Parathyroid adenoma (tissue), 2 donors: ENCODE measurements around the gene PTTG1IP.

Source experiments
- H2AFZ ChIP-seq: fragments of 300-600 bp; sonication (generic); one replicate; pipeline ENCODE4 v1.7.0; 2017; ENCODE audit warnings: antibody characterized with exemption, mild to moderate bottlenecking
- H3K27ac ChIP-seq: fragments of 300-600 bp; sonication (generic); one replicate; pipeline ENCODE4 v1.7.0; 2017
- H3K27me3 ChIP-seq: fragments of 300-600 bp; sonication (generic); one replicate; pipeline ENCODE4 v1.7.0; 2017; ENCODE audit warnings: low read length; ENCODE audit not compliant: control insufficient read depth, insufficient read depth
- H3K36me3 ChIP-seq: fragments of 300-600 bp; sonication (generic); one replicate; pipeline ENCODE4 v1.7.0; 2017; ENCODE audit warnings: low read length; ENCODE audit not compliant: control insufficient read depth, insufficient read depth
- H3K4me1 ChIP-seq: fragments of 300-600 bp; sonication (generic); one replicate; pipeline ENCODE4 v1.7.0; 2017; ENCODE audit warnings: control low read depth
- H3K4me2 ChIP-seq: fragments of 300-600 bp; sonication (generic); one replicate; pipeline ENCODE4 v1.7.0; 2017; ENCODE audit warnings: low read length
- H3K4me3 ChIP-seq: fragments of 300-600 bp; sonication (generic); one replicate; pipeline ENCODE4 v1.7.0; 2017; ENCODE audit warnings: low read depth, low read length
- H3K79me2 ChIP-seq: fragments of 300-600 bp; sonication (generic); one replicate; pipeline ENCODE4 v1.7.0; 2017; ENCODE audit warnings: control low read depth
- H3K9ac ChIP-seq: fragments of 300-600 bp; sonication (generic); one replicate; pipeline ENCODE4 v1.7.0; 2017; ENCODE audit warnings: mild to moderate bottlenecking
- H3K9me3 ChIP-seq: fragments of 300-600 bp; sonication (generic); one replicate; pipeline ENCODE4 v1.7.0; 2017; ENCODE audit warnings: low read length; ENCODE audit not compliant: control insufficient read depth
- TF ChIP-seq, protein P1 (sequence below): fragments of 300-600 bp; sonication (generic); IDR thresholded peaks from one replicate; pipeline ENCODE4 v1.7.0; 2017; ENCODE audit warnings: antibody characterized with exemption, mild to moderate bottlenecking
- donor health status: primary hyperparathyroidism.

PTTG1IP gene

DNA sequence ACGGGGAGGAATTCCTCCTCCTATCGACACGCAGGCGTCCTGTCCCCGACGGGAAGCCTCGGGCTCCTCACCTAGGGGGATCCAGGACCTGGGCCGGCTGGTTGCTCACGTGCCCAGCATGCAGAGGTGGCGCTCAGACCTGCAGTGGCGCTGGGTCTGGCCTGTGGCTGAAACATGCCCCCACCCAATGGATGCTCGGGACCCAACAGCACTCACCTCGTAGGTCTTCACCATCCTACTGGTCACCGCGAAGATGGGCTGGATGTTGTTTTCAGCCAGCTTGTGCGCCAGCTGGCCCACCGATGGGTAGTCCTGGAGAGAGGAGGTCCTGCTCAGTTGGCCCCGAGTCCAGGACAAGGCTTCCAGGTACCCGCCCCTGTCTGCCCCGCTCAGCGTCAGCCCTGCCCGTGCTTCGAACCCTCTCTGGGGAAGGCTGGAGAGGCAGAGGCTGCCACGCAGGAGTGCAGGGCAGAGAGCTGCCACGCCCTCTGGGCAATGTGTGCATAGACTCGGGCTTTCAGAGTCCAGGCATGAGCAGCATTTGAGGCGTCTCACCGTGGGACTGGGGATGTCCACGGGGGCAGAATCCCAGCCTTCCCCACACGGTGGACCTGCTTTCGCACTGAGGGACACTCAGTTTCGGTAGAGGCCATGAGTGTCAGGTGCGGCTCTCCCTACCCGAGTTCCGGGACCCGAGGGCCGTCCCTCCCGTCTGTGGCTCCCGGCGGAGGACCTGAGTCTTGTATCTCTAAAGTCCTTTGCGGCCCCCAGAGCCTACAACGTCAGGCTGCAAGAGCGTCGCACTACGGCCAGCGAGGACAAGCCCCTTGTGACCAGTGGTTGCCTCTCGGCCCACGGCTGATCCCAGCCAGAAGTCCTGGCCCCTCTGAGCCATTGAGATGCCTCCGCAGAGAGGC lies 25.6 kb upstream of the PTTG1IP start:
- TF ChIP-seq, protein P1, sequence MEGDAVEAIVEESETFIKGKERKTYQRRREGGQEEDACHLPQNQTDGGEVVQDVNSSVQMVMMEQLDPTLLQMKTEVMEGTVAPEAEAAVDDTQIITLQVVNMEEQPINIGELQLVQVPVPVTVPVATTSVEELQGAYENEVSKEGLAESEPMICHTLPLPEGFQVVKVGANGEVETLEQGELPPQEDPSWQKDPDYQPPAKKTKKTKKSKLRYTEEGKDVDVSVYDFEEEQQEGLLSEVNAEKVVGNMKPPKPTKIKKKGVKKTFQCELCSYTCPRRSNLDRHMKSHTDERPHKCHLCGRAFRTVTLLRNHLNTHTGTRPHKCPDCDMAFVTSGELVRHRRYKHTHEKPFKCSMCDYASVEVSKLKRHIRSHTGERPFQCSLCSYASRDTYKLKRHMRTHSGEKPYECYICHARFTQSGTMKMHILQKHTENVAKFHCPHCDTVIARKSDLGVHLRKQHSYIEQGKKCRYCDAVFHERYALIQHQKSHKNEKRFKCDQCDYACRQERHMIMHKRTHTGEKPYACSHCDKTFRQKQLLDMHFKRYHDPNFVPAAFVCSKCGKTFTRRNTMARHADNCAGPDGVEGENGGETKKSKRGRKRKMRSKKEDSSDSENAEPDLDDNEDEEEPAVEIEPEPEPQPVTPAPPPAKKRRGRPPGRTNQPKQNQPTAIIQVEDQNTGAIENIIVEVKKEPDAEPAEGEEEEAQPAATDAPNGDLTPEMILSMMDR: no peak

DNA sequence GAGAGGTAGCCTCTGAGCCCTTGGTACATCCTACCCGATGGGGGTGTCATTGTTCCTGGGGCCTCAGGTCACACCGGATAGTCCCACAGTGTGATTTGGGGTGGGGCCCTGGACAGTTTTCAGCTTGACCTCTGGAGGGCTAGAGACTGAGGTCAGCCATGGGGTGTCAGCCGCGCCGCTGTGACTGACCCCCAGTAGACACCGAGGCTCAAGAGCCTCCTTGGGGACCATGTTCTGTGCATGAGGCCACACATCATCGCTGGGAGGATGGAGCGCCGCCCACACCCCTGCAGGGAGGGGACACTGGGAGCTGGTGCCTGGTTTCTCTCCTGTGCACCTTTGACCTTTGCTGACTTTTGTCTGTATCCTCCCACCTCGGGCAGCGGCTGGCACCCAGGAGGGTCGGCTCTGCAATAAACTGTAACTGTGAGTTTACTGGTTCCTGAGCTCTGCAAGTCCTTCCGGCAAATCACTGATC lies 24.6 kb upstream of the PTTG1IP start:
- H3K27ac ChIP-seq: no peak overlapping the region
- H3K4me2 ChIP-seq: no peak overlapping the region
- no peaks in the 10 kb centered on the region for H3K36me3 ChIP-seq
- no peaks in the 10 kb centered on the region for H3K4me1 ChIP-seq
- no peaks in the 10 kb centered on the region for H3K9me3 ChIP-seq
- no peaks in the 10 kb centered on the region for H3K27me3 ChIP-seq
- no peak overlapping the region for H3K4me3 ChIP-seq
- H3K79me2 ChIP-seq: no peaks in the 10 kb centered on the region
- H3K9ac ChIP-seq: no peak overlapping the region
- no peak overlapping the region for H2AFZ ChIP-seq
- TF ChIP-seq, protein P1: no peak

More for the DNA sequence above, 25.6 kb upstream of the PTTG1IP start:
- Histone ChIP-seq H3K79me2 (no peaks in the 10 kb centered on the region), H3K4me3 (no peak overlapping the region), H3K4me1 (no peaks in the 10 kb centered on the region), H3K27ac (no peak overlapping the region), H3K27me3 (no peaks in the 10 kb centered on the region), H2AFZ (no peak overlapping the region), H3K9me3 (no peaks in the 10 kb centered on the region), H3K36me3 (no peaks in the 10 kb centered on the region), H3K4me2 (no peak overlapping the region), H3K9ac (no peak overlapping the region)

DNA sequence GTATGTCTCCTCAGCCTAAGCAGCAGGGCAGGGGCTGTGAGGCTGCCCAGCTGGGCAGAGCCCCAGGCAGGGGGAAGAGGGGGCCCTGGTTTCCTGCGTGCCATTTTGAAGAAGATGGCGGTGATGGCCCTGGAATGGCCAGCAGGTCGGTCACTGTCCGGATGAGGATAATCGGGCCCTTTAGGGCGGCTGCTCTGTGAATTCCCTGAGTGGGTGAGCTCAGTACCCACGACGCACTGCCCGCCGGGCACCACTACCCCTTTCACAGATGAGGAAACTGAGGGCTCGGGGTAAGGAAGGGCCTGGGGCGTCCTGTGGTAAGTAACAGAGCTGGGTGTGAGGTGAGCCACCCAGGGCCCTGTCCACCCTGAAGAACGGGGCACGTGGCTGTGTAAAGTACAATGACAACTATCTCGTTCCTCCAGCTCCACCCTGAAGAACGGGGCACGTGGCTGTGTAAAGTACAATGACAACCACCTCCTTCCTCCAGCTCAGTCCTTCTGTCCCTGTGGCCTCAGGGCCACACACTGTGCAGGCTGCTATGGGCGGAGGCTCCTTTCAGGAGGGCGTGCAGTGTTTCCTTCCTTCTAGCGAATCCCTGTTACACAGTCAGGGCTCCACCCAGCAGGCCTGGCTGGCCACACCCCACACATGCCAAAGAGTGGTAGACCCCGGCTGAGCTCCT lies 24.0 kb upstream of the PTTG1IP start:
- H3K36me3 ChIP-seq: no peaks in the 10 kb centered on the region
- no peak overlapping the region for H3K27ac ChIP-seq
- no peaks in the 10 kb centered on the region for H3K27me3 ChIP-seq

DNA sequence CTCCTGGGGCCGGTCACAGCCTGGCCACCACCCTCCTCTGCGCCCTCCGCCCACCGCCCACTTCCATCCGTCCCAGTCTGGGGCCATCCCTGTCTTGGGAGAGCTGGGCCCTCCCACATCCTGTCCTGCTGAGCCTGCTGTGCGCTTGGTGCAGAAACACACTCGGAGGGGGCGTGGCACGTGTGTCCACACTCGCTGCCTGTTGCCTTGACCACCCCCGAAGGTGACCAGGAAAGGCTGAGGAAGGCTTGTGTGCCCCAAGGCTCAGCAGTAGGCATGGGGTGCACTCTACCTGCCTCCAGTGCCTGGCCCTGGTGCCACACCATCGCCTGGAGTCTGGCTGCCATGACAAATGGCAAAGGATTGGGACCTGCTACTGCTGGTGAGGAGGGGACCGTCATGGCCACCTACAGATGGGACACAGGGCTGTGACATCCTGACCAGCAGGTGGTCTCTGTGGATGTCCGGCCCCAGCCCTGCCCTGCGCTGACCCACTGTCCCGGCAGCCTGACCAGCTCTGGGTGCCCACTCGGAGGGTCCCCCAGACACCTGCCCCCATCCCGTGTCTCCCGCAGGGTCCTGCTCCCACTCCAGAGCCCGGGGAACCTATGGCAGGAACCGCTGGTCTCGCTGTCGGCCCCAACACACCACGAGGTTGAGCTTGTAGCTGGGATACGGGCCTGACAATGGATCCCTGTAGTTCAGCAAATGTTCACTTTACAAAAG lies 23.2 kb upstream of the PTTG1IP start:
- no peak overlapping the region for H3K9ac ChIP-seq
- no peaks in the 10 kb centered on the region for H3K27me3 ChIP-seq
- H2AFZ ChIP-seq: no peak overlapping the region
- H3K4me3 ChIP-seq: no peak overlapping the region
- H3K9me3 ChIP-seq: no peaks in the 10 kb centered on the region
- H3K79me2 ChIP-seq: no peaks in the 10 kb centered on the region
- TF ChIP-seq, protein P1: no peak
- no peaks in the 10 kb centered on the region for H3K4me1 ChIP-seq
- H3K27ac ChIP-seq: no peak overlapping the region
- H3K4me2 ChIP-seq: no peak overlapping the region
- no peaks in the 10 kb centered on the region for H3K36me3 ChIP-seq

More for the DNA sequence above, 24.0 kb upstream of the PTTG1IP start:
- Histone ChIP-seq H3K9ac (no peak overlapping the region), H3K4me1 (no peaks in the 10 kb centered on the region), H2AFZ (no peak overlapping the region), H3K79me2 (no peaks in the 10 kb centered on the region), H3K4me3 (no peak overlapping the region), H3K4me2 (no peak overlapping the region), H3K9me3 (no peaks in the 10 kb centered on the region)
- TF ChIP-seq, protein P1: no peak
